Activated CD4-positive, alpha-beta T cell treated with anti-CD3 and anti-CD28 coated beads for 4 hours (primary cell): Measurements from ENCODE around the gene ODF2.
A peak's percentile ranks its signal among the peaks of the same experiment; 100 is the strongest.
"Not testable (repeated sequence)": the region's sequence is repeated elsewhere in the genome, so short reads cannot be mapped to it uniquely, and the experiment has no call there.

Experiments
- DNase-seq, 2 donors: peaks; one replicate each; pipeline ENCODE4 v3.0.0-alpha.2; 2020

The ODF2 gene

DNA sequence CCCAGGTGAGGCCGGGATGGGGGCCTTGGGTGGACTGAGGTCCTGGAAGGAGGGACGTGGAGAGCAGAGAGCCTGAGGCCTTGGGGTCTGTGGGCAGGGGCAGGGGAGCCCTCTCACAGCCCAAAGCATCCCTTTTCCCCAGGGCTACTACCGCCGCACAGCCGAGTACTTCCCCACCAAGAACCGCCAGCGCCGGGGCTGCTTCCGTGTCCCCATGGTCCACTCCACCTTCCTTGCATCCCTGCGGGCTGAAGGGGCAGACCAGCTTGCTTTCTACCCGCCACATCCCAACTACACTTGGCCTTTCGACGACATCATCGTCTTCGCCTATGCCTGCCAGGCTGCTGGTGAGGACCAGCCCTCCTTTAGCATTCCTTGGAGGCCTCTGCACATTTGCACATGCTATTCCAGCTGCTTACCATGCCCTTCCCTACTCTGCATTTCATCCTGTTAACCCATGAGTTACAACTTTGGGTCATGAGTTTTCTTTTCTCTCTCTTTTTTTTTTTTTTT, 31.5 kb upstream of the ODF2 start:
- DNase-seq = no peak

DNA sequence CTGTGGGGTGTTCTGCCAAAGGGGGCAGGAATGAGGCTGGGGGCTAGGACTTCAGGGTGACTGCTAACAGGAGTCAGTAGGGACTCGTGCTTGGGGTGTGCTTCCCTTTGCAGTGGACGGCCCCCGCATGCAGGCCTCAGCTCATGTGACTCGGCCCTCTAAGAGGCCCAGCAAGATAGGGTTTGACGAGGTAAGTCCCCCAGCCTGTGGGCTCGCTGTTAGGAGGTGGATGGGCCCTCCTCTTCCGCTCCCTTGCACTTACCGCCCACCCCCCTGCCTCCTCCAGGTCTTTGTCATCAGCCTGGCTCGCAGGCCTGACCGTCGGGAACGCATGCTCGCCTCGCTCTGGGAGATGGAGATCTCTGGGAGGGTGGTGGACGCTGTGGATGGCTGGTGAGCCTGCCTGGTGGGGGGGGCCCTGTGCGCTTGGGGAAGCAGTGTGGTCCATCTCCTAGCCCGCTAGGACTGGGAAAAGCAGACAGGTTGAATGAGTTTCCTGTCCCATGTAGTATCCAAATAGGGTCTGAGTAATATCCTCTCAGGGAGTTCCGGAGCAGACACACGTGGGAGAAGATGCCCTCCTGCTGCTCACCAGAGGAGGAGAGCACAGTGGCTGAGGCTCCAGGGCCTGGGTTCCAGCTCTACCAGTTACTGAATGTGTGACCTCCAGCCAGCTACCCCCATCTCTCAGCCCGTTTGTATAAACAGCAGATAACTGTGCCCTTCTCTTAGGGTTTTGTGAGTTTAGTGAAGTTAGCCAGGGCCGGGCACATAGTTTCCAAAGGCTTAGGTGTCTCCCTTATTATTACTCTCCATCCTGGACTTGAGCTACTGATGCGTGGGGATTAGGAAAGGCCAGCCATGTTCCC, 26.9 kb upstream of the ODF2 start:
- DNase-seq = no peak

DNA sequence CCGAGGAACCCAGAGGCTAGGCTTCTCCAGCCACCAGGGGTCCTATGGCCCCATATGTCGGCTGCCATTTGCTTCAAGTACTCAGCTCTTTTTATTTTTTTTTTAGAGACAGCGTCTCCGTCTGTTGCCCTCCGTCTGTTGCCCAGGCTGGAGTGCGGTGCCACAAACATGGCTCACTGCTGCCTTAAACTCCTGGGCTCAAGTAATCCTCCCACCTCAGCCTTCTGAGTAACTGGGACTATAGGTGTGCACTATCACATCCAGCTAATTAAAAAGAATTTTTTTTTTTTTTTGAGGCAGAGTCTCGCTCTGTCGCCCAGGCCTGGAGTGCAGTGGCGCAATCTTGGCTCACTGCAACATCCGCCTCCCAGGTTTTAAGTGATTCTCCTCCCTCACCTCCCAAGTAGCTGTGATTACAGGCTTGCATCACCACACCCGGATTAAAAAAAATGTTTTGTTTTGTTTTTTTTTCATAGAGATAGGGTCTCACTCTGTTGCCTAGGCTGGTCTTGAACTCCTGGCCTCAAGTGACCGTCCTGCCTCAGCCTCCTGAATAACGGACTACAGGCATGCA, 26.2 kb upstream of the ODF2 start:
- DNase-seq = no peak

DNA sequence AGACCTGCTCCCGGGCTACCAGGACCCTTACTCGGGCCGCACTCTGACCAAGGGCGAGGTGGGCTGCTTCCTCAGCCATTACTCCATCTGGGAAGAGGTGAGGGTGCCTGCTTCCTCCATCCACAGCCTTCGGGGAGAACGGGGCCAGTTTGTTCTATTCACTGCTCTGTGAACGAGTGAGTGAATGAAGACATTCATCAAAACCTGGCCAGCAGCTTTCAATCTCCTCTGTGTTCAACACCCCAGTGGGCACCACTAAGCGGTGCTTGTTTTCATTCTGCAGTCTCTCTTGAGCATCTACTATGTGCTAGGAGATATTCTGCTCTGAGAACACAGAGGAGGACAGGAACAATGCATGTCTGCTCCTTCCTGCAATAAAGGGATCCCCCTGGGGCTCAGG, 24.6 kb upstream of the ODF2 start:
- DNase-seq = no peak

DNA sequence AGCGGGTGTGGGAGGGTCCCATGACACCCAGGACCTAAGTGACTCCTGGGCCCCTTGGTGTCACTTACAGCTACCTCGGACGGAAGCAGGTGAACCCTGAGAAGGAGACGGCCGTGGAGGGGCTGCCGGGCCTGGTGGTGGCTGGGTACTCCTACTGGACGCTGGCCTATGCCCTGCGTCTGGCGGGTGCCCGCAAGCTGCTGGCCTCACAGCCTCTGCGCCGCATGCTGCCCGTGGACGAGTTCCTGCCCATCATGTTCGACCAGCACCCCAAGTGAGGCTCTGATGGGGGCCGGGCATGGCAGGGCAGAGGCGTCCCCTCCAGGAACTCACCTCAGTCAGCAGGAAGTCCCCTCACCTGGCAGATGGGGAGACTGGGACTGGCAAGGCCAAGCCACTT, 21.5 kb upstream of the ODF2 start:
- no peak for DNase-seq

DNA sequence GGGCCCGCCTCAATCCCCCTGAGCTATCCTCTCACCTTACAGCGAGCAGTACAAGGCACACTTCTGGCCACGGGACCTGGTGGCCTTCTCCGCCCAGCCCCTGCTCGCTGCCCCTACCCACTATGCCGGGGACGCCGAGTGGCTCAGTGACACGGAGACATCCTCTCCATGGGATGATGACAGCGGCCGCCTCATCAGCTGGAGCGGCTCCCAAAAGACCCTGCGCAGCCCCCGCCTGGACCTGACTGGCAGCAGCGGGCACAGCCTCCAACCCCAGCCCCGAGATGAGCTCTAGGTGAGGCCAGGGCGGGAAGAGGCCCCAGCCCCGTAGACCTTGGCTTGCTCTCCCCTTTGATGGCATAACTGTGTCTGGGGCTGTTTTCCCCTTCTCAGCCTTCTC, 20.2 kb upstream of the ODF2 start:
- no peak for DNase-seq

DNA sequence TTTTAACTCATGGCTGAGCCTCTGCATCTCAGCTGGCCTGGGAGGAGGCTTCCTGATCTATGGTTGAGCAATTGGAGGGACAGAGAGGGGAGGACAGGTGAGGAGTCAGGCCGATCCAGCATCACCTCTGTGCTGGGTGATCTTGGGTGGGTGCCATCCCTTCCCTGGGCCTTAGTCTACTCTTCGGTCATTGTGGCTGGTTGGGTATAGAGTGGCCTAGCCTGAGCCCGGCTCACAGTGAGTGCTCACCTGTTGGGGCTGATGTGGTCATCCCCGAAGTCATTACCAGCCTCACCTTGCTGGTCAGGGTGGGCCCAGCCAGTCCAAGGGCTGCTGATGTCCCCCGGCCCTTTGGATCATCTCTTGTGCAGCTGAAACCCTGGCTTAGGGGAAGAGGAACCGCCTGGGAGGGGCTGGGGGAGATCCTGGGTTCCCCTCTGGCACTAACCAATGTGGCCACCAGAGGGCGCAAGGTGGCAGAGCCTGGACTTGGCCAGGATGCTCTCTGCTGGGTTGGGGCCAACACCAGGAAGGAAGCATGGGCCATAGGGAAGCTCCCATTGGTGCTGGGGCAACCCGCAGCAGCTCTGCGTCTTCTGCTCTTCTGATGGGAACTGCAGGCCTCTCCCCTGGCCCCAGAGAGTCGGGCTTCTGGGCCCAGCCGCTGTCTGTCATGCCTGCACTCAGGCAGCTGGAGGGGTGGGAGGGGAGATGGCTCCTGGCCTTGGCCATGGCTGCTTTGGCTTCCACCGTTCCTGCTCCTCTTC, 17.3 kb upstream of the ODF2 start:
- DNase-seq = peak; percentile 77 to 83

DNA sequence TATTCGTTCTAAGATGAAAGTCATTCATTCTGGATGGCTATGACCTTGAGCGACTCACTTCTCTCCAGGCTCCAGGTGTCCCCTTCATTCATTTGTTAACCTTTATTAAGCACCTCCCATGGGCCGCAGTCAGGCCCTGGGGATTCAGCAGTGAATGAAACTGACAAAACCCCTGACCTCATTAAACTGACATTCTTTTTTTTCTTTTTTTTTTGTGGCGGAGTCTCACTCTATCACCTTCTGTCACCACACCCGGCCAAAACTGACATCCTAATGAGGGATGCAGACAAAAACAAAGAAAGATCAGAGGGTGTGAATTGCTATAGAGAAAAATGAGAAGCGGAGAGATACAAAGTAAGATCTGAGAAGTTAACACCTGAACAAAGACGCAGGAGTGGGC, 16.5 kb upstream of the ODF2 start:
- no peak for DNase-seq

DNA sequence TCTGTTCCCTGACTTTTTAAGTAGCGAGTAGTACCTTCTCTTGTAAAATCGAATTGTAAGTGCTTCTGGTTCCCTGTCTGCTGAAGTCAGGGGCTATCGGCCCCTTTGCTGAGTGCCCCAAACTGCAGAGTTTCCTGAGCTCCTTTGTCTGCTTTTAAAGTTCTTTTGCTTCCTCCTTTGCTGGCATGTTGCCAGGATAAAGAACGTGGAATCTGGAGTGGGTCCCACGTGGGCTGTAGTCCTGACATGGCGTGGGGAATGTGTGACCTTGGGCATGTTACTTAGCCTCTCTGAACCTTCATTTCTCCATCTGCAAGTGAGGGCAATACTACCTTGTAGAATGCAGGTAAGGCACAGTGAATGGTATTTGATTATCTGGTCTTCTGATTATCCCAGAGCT, 13.7 kb upstream of the ODF2 start:
- DNase-seq = no peak

DNA sequence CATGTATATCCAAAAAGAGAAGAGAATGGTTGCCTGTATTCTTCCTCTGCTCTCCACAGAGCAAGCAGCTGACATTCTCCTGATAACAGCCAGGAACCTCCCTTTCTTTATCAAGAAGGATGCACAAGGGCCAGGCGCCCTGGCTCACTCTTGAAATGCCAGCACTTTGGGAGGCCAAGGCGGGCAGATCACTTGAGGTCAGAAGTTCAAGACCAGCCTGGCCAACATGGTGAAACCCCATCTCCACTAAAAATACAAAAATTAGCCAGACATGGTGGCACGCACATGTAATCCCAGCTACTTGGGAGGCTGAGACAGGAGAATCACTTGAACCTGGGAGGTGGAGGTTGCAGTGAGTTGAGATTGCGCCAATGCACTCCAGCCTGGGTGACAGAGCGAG, 9.3 kb upstream of the ODF2 start:
- not testable (repeated sequence) for DNase-seq

DNA sequence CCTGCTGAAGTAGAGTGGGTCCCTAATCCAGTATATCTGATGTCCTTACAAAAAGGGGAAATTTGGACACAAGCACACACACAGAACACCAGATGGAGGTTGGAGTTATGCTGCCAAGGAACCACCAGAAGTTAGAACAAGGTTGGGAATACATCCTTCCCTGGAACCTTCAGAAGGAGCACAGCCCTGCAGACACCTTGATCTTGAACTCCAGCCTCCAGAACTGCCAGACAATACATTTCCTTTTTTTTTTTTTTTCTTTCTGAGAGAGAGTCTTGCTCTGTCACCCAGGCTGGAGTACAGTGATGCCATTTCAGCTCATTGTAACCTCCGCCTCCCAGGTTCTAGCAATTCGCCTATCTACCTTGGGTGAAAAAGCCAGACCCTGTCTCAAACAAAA, 7.1 kb upstream of the ODF2 start:
- no peak for DNase-seq

DNA sequence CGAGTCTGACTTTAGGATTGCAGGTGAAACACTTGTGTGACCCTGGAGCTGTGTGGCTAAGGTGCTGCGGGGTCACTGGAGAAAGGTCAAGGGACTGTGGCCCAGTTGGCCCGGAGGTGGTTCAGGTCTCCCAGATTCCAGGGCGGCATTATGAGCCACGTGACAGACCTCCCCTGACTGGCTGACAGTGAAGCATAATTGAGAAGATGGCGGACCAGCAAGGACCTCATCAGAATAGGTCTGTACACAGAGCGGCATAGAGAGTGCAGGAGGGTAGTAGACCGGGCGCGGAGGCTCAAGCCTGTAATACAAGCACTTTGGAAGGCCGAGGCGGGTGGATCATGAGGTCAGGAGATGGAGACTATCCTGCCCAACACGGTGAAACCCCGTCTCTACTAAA, 815 bp upstream of the ODF2 start:
- no peak for DNase-seq

DNA sequence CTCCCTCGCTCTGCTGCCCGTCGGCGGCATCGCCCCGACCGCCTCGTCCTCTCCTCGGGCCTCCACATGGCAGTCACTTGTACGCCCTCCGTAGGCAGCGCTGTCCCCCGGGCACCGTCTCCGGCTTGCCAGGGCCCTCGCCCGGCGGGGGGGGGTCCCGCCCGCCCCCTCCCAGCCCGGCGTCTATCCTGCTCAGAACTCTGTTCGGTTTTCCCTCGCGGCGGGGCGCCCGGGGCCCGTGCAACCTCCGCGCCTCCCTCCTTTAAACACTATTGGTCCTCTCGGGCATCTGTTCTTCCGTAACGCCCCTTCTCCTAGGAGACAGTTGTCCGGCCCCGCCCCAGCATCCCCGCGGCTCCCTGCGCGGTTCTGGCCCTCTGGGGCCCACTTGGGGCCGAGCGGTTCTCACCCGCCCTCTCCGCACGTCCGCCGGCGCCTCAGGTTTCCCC, 831 bp downstream of the ODF2 start:
- DNase-seq = peak; percentile 65 to 67

DNA sequence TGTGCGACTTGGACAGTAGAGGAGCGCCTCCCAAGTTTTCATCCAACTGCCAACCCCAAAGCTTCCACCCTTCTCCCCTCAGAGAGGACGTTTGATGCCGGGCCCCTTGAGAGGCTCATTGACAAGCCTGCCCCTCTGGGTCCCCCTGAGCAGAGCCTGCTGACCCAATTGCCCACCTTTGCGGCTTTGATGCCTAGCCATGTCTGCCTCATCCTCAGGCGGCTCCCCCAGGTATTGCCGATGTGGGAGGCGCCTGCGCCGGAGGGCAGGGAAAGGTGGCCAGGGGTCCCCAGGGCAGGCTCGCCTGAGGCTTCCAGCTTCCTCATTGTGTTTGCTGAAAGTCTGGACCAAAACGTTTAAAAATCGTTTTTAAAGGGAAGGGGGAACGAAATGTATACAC, 1.4 kb downstream of the ODF2 start:
- no peak for DNase-seq

DNA sequence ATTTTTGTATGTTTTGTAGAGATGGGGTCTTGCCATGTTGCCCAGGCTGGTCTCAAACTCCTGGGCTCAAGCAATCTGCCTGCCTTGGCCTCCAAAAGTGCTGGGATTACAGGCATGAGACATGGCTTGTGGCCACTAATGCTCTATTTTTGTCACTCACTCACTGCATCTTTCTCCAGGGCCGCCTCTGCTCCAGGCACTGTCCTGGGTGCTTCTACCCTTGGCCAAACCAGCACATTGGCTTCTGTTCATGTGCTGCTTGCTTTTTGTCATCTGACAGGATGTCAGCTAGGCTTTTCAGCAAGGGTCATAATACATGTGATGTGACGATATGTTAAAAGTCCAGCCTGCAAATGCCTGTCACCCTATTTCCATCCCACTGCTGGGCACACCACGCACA, 3.2 kb downstream of the ODF2 start:
- no peak for DNase-seq

DNA sequence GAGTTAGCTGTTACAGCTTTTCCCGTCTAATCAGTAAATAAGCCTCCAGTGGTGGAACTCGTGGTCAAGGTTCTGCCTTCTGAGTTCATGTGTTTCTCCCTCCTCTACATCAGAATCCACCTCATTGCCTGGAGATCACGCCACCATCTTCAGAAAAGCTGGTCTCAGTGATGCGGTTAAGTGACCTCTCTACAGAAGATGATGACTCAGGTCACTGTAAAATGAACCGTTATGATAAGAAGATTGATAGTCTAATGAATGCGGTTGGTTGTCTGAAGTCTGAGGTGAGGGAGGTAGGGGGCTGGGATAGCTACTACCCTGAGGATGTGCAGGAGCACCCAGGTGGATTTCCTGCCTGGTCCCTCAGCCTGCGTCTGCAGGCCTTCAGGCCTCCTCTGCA, 13.3 kb downstream of the ODF2 start:
- DNase-seq = no peak

DNA sequence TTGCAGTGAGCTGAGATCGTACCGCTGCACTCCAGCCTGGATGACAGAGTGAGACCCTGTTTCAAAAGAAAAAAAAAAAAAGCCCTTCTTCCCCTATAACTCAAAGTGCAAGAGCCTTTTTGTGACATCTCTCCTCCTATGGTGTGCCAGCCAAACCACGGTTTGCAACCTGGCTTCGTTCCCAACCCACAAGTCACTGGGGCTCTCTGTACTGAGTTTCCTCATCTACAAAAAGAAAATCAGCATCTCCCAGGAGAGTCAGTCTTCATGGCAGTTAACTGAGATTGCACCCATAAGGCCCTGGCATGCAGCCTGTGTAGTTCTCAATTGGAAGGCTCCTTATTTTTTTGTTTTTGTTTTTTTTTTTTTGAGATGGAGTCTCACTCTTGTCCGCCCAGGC, 14.8 kb downstream of the ODF2 start:
- DNase-seq = no peak

DNA sequence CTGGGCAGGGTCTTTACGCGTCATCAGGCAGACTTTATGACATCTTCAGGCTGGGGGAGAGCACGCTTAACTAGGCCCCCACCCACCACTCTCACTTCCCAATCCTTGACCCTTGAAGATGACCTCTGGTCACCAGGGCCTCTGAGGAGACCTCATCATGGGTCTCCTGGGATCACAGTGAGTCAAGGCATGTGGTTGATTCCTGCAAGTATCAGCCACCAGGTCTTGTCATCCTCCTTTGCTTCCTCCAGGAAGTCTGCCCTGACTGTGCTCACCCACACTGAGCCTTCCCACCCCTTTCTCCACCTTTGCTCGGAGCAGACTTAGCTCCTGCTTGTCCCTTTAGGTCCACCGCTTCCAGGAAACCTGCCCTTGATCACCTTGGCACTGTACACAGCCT, 17.3 kb downstream of the ODF2 start:
- no peak for DNase-seq

DNA sequence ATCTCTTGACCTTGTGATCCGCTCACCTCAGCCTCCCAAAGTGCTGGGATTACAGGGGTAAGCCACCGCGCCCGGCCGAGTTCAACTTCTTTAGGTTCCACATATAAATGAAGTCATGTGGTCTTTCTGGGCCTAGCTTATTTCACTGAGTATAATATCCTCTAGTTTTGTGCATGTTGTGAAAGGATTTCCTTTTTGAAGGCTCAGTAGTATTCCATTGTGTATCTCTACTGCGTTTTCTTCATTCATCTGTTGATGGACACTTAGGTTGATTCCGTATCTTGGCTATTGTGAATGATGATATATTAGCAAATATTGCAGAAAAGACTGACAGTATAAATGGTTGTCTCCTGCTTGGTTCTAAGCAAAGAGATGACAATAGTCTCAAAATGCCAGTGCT, 20.1 kb downstream of the ODF2 start:
- no peak for DNase-seq

DNA sequence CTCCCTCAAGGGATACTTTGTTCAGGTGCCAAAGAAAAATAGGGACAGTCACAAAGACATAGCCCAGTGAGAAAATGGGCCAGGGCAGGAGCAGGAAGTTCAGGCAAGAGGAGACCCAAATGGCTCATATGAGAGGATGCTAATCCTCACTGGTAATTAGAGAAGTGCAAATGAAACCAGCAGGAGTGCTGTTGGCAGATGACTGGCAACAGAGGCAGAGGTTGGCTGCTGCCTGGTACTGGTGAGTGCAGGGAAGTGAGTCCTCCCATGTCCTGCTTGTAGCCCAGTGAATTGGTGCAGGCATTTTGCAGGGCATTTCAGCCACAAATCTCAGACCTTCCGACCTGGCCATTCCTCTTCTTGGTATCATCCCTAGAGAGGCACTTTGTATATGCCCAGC, 23.5 kb downstream of the ODF2 start:
- no peak for DNase-seq

DNA sequence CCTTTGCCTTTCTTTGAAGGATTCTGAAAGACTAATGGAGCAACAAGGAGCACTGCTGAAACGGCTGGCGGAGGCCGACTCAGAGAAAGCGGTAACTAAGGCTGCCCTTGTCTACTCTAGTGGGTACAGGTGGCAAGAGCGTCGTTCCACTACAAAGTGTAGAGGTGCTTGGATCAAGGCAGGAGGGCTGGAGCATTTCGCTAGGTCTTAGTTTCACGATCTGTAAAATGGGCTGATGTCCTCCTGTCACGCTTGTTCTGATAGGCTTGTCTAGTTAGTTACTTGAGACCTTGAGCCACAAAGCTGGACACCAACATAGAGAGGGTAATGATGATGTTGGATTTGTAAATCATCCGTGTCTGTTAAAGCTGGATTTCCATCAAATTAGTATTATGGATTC, 25.8 kb downstream of the ODF2 start:
- no peak for DNase-seq

DNA sequence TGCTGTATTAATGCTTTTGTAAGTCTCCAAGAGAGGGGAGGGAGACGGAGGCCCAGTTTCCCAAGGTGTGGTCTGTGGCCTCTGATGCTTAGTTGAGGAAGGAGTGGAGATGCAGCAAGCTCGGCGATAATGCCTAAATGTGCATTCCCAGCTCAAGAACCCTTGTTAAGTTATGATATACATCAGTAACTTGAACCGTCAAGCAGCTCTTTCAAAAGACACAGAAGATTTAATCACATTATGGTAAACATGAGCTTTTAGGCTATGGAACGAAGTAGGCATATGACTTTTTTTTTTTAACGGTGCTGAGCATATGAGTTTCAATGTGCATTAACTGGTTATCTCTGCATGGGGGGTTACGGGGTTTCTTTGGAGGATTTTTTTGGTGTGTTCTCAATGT, 26.4 kb downstream of the ODF2 start:
- no peak for DNase-seq

DNA sequence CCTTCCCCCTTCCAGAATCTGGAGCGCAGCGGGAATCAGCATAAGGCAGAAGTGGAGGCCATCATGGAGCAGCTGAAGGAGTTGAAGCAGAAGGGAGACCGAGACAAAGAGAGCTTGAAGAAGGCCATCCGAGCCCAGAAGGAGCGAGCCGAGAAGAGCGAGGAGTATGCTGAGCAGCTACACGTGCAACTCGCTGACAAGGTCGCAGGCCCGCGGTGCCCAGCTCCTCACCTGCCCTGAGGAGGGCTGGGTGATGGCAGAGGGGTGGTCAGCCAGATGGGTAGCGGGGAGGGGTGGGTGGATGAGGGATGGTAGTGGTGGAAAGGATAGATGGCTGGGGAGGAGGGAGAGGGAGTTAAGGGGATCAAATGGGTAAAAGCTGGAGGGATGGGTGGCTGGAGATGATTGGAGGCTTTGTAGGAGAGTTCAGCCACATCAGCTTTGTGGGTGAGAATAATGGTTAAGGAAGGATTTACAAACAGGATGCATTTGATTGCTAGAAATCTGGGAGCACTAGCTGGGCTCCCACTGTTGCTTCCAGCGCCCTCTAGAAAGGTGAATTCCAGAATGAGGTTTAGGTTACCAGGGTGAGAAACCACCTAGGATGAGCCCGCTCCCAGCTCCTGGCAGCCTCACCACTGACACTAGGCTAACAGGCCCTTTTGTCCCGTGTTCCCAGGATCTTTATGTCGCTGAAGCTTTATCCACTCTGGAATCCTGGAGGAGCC, 29.0 kb downstream of the ODF2 start:
- DNase-seq = no peak
